Posterior vena cava (tissue), 2 donors: ENCODE data around the gene CECR2. TPM values are rescaled to one million over a fixed set of nuclear protein-coding genes. Genes with fewer than 3 reads are reported as not detected.
"Not testable (repeated sequence)": the region's sequence is repeated elsewhere in the genome, so short reads cannot be mapped to it uniquely, and the experiment has no call there.

Experiments
- DNase-seq: peaks from one replicate; pipeline ENCODE4 v3.0.0-alpha.2; 2020; ENCODE audit warnings: low spot score
- intact Hi-C, 2 donors: fragments of 100-400 bp; cut with DNase I; formaldehyde crosslinking; loops; one replicate each; pipeline versions ENCODE4 v1.14.1 to v1.14.2; 2022 to 2023
- total RNA-seq, 2 donors: library from RNA; stranded (reverse); fragmentation: NEBNext Ultra II Directional; extraction: Animal tissue kit (Norgen Biotek cat#: 25700); gene quantifications; one replicate each; pipeline ENCODE4 v1.2.1, GENCODE V29; 2021
- donor health status: DM: yes; HTN: yes; CAD: no.
- donor health status: DM: yes; HTN: yes; CAD: no.

The CECR2 gene
- total RNA-seq, 2 donors from 2014 or later = 0.24 to 0.56 TPM

DNA sequence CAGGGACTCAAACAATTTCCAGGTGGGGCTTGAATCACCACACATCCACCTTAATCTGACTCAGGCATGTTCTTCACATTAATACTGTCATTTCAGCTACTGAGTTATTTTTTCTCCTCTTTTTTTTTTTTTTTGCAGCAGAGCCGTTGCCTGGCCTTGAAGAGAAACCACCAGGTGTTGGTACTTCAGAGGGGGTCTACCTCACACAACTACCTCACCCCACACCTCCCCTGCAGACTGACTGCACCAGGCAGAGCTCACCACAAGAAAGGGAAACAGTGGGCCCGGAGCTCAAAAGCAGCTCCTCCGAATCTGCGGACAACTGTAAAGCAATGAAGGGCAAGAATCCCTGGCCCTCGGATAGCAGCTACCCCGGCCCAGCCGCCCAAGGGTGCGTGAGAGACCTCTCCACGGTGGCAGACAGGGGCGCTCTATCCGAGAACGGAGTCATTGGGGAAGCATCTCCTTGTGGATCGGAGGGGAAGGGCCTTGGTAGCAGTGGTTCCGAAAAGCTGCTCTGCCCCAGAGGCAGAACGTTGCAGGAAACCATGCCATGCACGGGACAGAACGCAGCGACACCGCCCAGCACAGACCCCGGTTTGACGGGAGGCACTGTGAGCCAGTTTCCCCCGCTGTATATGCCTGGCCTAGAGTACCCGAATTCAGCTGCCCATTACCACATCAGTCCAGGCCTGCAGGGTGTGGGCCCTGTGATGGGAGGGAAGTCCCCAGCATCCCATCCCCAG lies 178.9 kb downstream of the CECR2 start:
- intact Hi-C loops = no loop called here
- no peak for DNase-seq

DNA sequence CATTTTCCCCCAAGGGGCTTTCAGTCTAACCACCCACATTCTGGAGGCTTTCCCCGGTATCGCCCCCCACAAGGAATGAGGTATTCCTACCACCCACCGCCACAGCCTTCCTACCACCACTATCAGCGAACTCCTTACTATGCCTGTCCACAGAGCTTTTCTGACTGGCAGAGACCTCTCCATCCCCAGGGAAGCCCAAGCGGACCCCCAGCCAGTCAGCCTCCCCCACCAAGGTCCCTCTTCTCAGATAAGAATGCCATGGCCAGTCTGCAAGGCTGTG lies 179.4 kb downstream of the CECR2 start:
- no peak for DNase-seq
- intact Hi-C loops = no loop called here

DNA sequence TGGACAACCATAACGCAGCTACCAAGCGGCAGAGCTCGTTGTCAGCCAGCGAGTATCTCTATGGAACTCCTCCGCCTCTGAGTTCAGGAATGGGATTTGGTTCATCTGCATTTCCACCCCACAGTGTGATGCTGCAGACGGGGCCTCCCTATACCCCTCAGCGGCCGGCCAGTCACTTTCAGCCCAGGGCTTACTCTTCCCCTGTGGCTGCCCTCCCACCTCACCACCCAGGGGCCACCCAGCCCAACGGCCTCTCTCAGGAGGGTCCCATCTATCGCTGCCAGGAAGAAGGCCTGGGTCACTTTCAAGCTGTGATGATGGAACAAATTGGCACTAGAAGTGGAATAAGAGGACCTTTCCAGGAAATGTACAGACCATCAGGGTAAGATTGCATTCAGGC lies 179.9 kb downstream of the CECR2 start:
- intact Hi-C loops = no loop called here
- no peak for DNase-seq

DNA sequence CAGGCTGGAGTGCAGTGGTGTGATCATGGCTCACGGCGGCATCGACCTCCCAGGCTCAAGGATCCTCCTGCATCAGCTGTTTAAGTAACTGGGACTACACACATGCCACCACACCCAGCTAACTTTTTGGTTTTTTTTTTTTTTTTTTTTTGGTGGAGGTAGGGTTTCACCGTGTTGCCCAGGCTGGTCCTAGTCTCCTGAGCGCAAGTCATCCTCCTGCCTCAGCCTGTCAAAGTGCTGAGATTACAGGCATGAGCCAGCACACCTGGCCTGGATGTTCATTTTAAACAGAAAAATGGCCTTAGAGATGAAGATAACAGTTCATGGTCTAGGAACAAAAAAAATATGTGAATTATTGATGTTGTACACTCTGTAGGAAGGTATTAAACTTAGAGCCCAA lies 180.4 kb downstream of the CECR2 start:
- DNase-seq = no peak
- intact Hi-C loops = no loop called here

DNA sequence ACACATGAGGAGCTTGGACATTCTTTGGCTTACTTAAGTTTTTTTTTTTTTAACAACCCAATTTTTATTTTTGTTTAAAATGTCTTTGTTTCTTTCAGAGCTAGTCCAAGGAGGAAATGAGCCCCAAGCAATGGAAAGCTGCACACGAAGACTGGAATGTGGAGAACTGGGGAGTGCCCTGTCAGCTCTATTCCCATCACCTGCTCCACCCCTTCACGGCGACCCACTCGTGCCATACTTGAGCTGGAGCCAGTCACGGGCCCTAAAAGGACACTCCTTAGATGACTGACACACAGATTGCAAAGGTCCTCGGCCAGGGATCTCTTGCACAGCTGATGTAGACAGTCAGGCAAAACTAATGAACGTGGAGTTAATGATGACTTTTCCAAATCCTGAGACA lies 183.5 kb downstream of the CECR2 start:
- intact Hi-C loops = no loop called here

DNA sequence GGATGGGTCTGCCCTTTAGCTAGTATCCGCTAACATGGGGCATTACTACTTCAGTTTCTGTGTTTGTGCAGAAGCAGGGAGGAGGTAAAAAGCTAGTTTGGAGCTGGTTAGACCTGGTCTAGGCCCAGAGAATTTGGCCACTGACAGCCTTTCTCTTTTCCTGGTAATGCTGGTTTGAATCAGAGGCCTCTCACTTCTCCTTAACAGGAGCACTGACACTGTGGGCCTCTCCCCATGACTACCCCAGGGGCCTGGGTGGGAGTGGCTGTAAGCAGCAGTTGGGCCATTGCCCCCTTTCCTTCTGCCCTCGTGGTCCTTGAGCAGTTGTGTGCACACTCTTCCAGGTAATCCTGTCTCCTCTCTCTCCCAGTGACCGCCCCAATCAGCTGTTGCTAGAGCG lies 185.6 kb downstream of the CECR2 start:
- intact Hi-C loops = no loop called here
- DNase-seq = no peak

More for the DNA sequence above, 183.5 kb downstream of the CECR2 start:
- no peak for DNase-seq

DNA sequence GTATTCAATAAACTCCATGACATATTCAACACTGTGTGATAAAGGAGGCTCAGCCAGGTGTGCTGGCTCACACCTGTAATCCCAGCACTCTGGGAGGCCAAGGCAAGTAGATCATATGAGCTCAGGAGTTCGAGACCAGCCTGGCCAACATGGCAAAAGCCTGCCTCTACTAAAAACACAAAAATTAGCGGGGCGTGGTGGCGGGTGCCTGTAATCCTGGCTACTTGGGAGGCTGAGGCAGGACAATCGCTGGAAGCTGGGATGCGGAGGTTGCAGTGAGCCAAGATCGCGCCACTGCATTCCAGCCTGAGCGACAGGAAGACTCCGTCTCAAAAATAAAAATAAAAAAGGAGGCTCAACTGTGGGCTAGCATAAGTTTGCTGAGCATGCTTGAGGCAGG lies 189.9 kb downstream of the CECR2 start:
- intact Hi-C loops = no loop called here
- peak; percentile 52 for DNase-seq

DNA sequence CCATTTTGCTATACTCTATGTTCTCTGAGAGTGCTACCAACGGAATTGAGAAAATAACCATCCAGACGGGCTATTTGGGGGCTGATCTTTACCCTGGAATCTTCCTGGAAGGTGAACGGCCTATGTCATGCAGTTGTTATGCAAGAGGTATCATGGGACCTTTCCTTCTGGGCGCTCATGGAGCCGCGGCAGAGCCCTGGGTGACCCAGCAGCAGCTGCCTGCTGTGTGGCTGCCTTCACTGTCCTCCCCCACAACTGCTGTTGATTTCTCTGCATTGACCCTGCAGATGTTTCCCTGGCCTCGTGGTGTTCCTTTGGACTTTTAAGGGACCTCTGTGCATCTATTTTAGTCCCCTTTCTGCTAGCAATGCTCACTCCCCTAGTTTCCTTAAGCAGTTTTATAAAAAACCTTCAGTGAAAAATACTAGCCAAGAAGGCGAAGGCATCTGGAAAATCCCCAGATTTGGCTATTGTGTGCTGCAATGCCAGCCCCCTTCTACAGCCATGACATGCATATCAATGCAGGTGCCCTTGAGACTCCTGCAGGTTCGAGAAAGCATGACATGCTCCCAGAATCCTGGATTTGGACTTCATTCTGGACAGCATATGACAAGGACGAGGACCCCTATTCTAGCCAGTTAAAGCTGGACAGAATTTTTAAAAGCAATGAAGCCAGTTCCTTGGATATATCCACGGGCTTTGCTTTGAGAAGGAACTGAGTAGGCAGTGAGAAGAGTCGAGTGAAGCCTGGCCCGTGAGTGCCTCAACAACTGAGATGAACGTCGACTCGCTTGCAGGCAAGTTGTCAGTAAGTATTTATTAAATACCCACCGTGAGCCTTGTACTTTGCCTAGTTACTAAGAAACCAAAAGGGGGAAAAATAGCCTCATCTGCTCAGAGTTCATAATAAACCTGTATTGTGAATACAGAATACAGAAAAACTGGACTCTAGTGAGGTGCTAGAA lies 193.9 kb downstream of the CECR2 start, which contains the start of gene SLC25A18:
TSS of gene SLC25A18 (plus strand) at position 593 of the 965 bp plus-strand sequence. CDS start 16,447 bp downstream, outside the sequence.
- DNase-seq = peak; percentile 78
- intact Hi-C loops = no loop called here

DNA sequence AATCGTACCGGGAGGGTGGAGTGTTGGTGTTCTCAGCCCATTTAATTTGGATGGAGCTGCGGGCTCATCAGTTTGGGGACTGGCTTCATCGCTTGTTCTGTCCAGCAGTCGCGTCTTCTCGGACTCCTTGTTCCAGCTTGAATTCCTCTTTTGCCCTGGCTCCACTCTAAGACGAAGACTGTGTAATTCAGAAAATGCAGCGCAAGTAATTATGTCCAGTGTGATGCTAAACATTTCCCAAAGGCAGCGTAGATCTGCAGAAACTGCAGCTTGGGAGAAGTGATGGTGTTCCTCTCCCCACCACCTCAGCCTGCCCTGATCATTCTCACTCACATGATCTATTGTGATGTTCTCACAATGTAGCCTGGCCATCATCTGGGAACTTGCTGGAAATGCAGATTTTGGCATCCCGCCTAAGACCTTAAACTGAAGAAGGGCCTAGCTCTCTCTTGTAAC lies 194.7 kb downstream of the CECR2 start:
- intact Hi-C loops = no loop called here

DNA sequence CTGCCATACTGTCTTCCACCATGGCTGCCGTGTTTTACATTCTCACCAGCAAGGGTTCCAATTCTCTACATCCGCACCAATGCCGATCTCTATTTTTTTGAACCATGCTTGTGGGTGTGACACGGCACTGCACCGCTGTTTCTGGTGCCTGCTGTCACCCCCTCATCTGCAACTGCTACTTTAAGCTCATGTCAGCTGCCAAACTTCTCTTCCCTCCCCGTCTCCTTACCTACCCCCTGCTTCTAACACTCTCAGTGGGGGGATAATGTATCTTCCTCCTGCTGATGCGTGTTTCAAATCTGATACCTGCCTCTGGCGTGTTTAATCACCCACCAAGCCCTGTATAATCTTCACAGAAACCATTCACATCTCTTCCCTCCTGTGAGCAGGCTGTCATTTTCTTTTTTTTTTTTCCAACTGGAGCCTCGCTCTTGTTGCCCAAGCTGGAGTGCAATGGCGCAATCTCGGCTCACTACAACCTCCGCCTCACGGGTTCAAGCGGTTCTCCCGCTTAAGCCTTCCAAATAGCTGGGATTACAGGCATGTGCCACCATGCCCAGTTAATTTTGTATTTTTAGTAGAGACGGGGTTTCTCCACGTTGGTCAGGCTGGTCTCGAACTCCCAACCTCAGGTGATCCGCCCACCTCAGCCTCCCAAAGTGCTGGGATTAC lies 196.9 kb downstream of the CECR2 start:
- DNase-seq, intact Hi-C loops: not testable (repeated sequence)

More for the DNA sequence above, 194.7 kb downstream of the CECR2 start:
- DNase-seq = no peak

DNA sequence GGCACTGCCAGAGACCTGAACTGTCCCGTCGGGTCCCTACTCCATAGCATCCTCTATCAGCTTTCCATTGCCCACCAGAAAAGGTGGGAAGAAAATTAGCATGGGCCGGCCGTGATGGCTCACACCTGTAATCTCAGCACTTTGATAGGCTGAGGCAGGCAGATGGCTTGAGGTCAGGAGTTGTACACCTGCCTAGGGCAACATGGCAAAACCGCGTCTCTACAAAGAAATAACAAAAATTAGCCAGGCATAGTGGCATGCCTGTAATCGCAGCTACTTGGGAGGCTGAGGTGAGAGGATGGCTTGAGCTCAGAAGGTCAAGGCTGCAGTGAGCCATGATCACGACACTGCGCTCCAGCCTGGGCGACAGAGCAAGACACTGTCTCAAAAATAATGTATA lies 197.5 kb downstream of the CECR2 start:
- DNase-seq = no peak
- intact Hi-C loops = no loop called here

DNA sequence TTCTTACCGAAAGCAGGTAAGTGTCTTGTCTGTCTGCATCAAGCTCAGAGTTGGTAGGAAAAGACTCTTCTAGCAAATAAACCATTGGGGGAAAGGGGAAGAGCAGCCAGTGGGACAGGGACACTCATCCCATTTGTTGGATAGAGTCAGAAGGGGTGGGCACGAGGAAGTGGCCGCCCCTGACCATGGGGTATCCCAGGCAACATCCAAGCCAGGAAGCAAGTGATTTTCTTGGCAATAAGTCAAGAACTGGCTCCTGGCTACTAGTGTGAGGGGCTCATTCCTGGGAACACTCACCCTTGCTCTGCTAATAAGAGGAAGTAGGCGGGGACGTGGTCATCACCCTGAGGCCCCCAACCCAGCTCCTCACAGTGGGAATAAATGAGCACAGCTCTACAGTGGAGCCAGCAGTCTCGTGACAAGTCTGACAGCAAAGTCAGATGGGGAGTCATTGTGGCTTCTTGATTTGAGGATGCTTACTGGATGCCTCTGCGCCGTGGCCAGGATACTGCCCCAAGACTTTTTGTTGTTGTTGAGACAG lies 200.8 kb downstream of the CECR2 start:
- intact Hi-C loops = loop anchor here in 1 of 2 donors (10.0 kb wide), 1 partner anchor 155 kb away; no protein-coding TSS in a partner anchor
- DNase-seq = no peak

DNA sequence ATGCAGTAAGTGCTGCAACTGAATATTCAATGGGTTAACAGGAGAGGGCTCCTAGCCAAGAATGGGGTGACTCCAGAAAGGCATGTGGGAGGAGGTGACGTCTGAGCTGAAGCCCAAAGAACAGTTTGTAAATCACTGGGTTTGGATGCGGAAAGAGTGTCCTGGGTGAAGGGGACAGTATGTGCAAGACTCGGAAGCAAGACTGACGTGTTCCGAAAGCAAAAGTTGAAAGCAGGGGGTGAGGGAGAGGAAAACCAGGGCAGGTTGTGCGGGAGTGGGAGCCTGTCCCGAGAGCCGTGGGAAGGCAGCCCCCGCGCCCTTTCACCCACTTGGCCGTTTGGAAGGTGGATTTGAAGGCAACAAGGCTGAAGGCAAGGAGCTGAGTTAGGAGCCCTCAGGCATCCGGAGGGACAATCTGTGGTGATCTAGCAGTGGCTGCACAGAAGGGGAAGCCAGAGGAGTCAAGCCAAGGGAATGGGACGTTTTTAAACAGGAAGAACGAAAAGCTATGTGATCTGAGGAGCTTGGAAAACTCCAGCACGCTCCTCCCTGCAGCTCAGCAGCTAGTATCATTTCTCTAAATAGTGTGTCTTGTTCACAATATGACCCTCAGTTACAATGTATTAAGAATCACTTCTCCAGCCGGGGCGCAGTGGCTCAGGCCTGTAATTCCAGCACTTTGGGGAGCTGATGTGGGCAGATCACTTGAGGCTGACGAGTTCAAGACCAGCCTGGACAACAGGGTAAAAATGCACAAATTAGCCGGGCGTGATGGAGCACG lies 201.8 kb downstream of the CECR2 start:
- intact Hi-C loops = loop anchor here in 1 of 2 donors (10.0 kb wide), 1 partner anchor 154 kb away; no protein-coding TSS in a partner anchor
- DNase-seq = peak; percentile 88

DNA sequence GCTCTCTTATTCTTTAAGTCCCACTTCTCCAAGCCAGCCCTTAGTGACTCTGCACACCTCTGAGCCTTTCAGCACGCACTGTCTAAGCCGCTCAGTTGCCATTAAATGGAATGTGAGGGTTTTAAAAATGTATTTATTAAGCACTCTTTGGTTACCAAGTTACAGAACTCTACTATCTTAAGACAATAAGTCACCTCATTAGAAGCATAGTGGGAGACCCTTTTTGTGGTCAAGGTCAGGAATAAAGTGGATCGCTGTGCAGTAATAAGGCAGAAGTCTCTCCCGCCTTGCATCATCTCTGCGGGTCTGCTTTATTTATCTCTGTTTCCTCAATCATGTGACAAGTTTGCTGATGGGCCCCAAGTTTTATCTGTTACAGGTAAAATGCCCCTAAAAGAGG lies 205.9 kb downstream of the CECR2 start:
- intact Hi-C loops = loop anchor here in 1 of 2 donors (10.0 kb wide), 1 partner anchor 150 kb away; no protein-coding TSS in a partner anchor
- DNase-seq = no peak

DNA sequence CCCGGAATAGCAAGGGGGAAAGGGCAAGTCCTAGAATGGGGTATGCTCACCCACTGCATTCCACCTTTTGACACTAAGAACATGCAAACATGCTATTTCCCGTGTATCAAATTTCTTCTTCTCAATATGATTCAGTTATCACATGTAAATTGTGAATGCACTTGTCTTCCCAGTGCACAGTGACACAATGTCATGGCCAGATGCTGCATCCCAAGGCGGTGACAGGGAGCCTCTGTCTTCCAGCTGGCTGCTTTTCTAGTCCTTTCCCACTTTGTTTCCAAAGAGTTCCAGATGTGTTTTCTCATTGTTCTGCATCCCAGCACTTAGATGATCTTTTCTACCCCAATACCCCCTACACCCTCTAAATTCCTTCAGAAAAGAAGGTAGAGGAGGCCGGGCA lies 206.4 kb downstream of the CECR2 start:
- intact Hi-C loops = loop anchor here in 1 of 2 donors (10.0 kb wide), 1 partner anchor 149 kb away; no protein-coding TSS in a partner anchor
- DNase-seq = peak; percentile 24

DNA sequence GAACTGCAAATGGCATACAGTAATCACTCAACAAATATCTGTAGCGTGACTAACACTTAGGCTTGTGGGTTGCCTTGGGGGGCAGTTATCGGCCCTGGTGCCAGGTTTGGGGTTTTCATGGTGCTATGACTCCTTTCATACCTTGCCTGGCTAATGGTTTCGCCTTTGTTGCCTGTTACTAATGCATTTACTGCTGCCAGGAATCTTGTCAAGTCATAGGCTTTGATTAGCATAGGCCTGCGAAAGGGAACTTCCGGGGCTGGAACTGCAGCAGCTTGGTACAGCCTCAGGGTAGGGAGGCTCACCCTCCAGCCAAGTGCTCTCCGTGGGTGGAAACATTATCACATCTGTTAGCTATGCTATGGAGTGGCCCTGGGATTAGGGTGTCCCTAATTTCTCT lies 207.2 kb downstream of the CECR2 start:
- DNase-seq = peak; percentile 57
- intact Hi-C loops = loop anchor here in 1 of 2 donors (10.0 kb wide), 1 partner anchor 148 kb away; no protein-coding TSS in a partner anchor

DNA sequence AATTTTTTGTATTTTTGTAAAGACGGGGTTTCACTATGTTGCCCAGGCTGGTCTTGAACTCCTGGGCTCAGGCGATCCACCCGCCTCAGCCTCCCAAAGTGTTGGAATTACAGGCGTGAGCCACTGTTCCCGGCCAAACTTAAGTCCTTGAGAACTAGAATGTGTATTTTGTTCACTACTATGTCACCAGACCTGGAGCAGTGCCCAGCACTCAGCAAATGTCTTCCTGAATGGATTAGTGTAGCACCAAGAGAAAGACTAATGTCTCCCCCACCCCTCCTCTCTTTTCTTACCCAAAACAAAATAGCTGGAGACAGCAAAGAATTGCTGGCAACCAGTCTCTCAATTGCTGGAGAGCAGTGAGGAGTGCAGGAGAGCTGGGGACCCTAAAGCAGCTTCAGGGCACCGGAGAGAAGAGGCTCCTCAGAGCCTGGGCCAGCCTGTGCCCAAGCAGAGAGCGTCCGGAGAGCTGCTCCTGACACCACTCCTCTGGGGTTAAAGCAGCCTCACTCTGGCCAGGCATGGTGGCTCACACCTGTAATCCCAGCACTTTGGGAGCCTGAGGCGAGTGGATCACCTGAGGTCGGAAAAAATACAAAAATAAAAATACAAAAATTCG lies 209.0 kb downstream of the CECR2 start:
- DNase-seq = no peak
- intact Hi-C loops = loop anchor here in 1 of 2 donors (10.0 kb wide), 1 partner anchor 147 kb away; no protein-coding TSS in a partner anchor

DNA sequence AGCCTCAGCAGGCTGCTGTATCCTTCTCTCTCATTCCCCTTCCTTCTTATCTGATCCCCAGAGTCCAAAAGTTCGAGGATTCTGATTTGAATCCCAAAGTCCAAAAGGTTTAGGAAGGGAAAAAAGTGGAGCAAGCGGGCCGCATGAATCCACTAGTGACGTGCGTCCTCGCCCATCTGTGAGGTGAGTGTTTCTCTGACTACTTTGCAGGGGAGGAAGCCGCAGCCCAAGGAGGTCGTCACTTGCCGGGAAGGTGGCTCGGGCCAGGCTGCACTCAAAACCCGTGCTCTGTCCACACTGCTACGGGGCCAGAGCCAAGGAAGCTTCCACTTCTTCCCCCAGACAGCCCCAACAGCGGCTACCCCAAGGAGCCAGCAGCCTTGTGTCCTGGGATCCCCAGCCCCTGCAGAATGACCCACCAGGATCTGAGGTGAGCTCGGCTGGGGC lies 210.3 kb downstream of the CECR2 start:
- intact Hi-C loops = loop anchor here in 1 of 2 donors (10.0 kb wide), 1 partner anchor 145 kb away; no protein-coding TSS in a partner anchor
- peak; percentile 67 for DNase-seq
